ENCODE results near the gene DIRAS1. TPM values are rescaled to one million over a fixed set of nuclear protein-coding genes. Genes with fewer than 3 reads are reported as not detected.

Gene DIRAS1
- total and polyA plus RNA-seq, 12 donors, result 0.09 to 4.8 (median 1.8) TPM

DNA sequence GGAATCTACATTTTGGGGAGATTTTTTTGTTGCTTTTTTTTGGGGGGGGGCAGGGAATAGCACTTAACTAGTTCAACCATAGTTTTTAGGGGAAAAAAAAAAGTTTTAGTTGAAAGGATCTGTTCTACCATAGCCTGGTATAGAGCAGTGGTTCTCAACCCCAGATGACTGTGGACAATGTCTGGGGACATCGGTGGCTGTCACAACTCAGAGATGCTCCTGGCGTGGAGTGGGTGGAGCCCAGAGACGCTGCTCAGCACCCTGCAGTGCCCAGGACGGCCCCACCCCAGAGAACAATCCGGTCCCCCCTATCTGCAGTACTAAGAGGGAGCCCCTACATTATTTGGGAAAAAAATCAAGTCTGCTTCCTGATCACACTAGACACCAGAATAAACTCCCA is 27.0 kb downstream of the DIRAS1 start:
- TF ChIP-seq POLR2A (IDR thresholded peaks at IDR 0.05) (no peak), CTCF (IDR thresholded peaks at IDR 0.05) (no peak)
- Histone ChIP-seq H3K27me3 (no peaks in the 10 kb centered on the region), H3K36me3 (replicated peaks in 1 of 2) (no peaks in the 10 kb centered on the region), H3K4me1 (replicated peaks in 1 of 2) (peaks cover 15 to 23% of the 10 kb centered on the region in 2 donors), H3K27ac (peak overlapping the region in 1 of 5 donors; percentile 56), H3K9me3 (replicated peaks in 1 of 3) (no peaks in the 10 kb centered on the region), H3K4me3 (no peak overlapping the region)
- 60 to 85% (median 73%) methylated on average over 4 to 5 of the region's 5 CpGs for WGBS, 4 donors
- DNase-seq, result no peak
- intact Hi-C loops (cut with DNase I), result no loop called here

- WGBS, 4 donors, result 21 to 31% (median 28%) methylated on average over 11 to 12 of the region's 12 CpGs
- intact Hi-C loops (cut with DNase I), result no loop called here
- H3K36me3 ChIP-seq (replicated peaks in 1 of 2), result no peaks in the 10 kb centered on the region
- no peaks in the 10 kb centered on the region for H3K27me3 ChIP-seq
- H3K27ac ChIP-seq, result peak overlapping the region in 1 of 5 donors; percentile 38
- peak in 2 of 6 experiments; percentile 7 to 11 for TF ChIP-seq CTCF (IDR thresholded peaks at IDR 0.05)
- TF ChIP-seq POLR2A (IDR thresholded peaks at IDR 0.05), result no peak
- H3K4me3 ChIP-seq, result no peak overlapping the region
- peaks cover 15 to 23% of the 10 kb centered on the region in 2 donors for H3K4me1 ChIP-seq (replicated peaks in 1 of 2)
- DNase-seq, result peak in 5 of 7 donors; percentile 30 to 67 (median 33)
- H3K9me3 ChIP-seq (replicated peaks in 1 of 3), result no peaks in the 10 kb centered on the region
Observed at GRCh38 chr19:2693492-2694160, 27.5 kb downstream of the DIRAS1 start.

DNA sequence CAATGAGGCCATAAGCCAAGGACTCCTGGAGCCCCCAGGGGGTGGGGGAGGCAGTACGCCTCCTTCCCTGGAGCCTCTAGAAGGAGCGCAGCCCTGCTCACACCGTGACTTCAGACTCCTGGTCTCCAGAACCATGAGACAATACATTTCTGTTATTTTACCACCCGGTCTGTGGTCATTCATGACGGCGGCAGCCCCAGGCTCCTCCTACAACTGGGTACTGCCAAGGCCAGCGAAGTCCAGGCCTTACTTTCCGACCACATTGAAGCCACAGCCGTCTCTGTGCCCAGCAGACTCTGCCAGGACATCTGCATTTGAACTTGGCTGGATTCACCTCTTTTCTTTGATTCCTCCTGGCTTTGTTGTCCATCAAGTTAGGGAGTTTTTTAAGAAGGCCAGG is 29.2 kb downstream of the DIRAS1 start:
- Histone ChIP-seq H3K36me3 (replicated peaks in 1 of 2) (no peaks in the 10 kb centered on the region), H3K4me3 (no peak overlapping the region), H3K4me1 (replicated peaks in 1 of 2) (peaks cover 15 to 23% of the 10 kb centered on the region in 2 donors), H3K27ac (no peak overlapping the region), H3K27me3 (no peaks in the 10 kb centered on the region), H3K9me3 (replicated peaks in 1 of 3) (no peaks in the 10 kb centered on the region)
- 92 to 96% (median 93%) methylated on average over 8 to 9 of the region's 9 CpGs for WGBS, 4 donors
- TF ChIP-seq POLR2A (IDR thresholded peaks at IDR 0.05) (no peak), CTCF (IDR thresholded peaks at IDR 0.05) (no peak)
- intact Hi-C loops (cut with DNase I), result no loop called here
- no peak for DNase-seq

GRCh38 chr19:2690856-2691255 is 30.3 kb downstream of the DIRAS1 start:
- Histone ChIP-seq H3K27me3 (no peaks in the 10 kb centered on the region), H3K27ac (no peak overlapping the region), H3K4me3 (no peak overlapping the region), H3K9me3 (replicated peaks in 1 of 3) (no peaks in the 10 kb centered on the region), H3K36me3 (replicated peaks in 1 of 2) (no peaks in the 10 kb centered on the region), H3K4me1 (replicated peaks in 1 of 2) (peaks cover 15 to 23% of the 10 kb centered on the region in 2 donors)
- no peak for DNase-seq
- WGBS, 4 donors, result 93 to 95% (median 94%) methylated on average over 11 of the region's 11 CpGs
- TF ChIP-seq POLR2A (IDR thresholded peaks at IDR 0.05), result no peak
- intact Hi-C loops (cut with DNase I), result no loop called here

DNA sequence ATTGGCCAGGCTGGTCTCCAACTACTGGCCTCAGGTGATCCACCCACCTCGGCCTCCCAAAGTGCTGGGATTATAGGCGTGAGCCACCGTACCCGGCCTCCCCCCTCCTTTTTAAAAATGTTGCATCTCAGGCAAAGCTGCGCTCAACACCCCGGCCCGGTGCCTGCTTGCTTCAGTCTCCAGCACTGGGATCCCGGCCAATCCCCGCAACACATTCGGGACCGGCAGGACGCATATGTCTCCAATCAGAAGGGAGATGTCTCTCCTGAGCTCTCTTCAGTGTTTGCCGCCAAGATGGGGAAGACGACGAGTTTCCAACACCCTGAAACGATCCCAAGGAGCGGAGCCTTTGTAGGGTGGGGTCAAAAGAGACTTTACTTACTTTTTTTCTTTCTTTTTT is 34.8 kb downstream of the DIRAS1 start:
- WGBS, 4 donors, result 86 to 97% (median 89%) methylated on average over 17 of the region's 17 CpGs
- intact Hi-C loops (cut with DNase I), result no loop called here
- TF ChIP-seq POLR2A (IDR thresholded peaks at IDR 0.05) (no peak), CTCF (IDR thresholded peaks at IDR 0.05) (no peak)

More for the DNA sequence above, 34.8 kb downstream of the DIRAS1 start:
- DNase-seq, result no peak
- no peaks in the 10 kb centered on the region for H3K9me3 ChIP-seq (replicated peaks in 1 of 3)
- no peaks in the 10 kb centered on the region for H3K36me3 ChIP-seq (replicated peaks in 1 of 2)
- no peaks in the 10 kb centered on the region for H3K4me1 ChIP-seq (replicated peaks in 1 of 2)
- peak overlapping the region in 1 of 4 donors; percentile 44 for H3K4me3 ChIP-seq
- no peaks in the 10 kb centered on the region for H3K27me3 ChIP-seq
- peak overlapping the region in 1 of 5 donors; percentile 74 for H3K27ac ChIP-seq
